ENCODE results near the gene TMEM115.

DNA sequence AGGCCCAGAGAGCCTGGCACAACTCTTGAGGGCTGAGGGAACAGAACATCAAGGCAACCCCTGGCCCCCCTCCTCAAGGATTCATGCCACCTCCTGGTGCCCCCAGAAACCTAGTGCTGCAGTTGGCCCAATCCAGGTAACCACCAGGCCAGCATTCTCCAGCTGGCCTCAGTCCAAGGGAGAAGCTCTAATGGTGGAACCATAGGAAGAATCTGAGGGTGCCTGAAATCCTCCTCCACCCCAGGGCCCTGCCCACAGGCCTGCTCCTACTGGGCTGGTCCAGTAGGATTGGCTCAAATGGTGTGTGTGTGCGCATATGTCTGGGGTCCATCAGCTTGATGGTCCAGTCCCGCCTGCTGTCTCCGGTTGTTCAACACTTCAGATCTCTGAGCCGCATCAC, 44.5 kb downstream of the TMEM115 start:
- peak in 1 of 2 donors; percentile 4 for TF ChIP-seq POLR2AphosphoS5 (IDR thresholded peaks at IDR 0.05; ENCODE audit: insufficient read depth in 1 of 2, low read depth in 1 of 2)
- TF ChIP-seq POLR2A (IDR thresholded peaks at IDR 0.05): no peak
- TF ChIP-seq CTCF (IDR thresholded peaks at IDR 0.05): no peak
